Osteocyte (in vitro differentiated cells): ENCODE data around the gene NFIA. TPM values are rescaled to one million over a fixed set of nuclear protein-coding genes. Genes with fewer than 3 reads are reported as not detected.

Experiments used
- DNase-seq: peaks from one replicate; pipeline ENCODE4 v3.0.0; 2021; ENCODE audit warnings: mixed read lengths; ENCODE audit not compliant: unreplicated experiment; ENCODE audit errors: extremely low spot score
- H3K27ac Mint-ChIP-seq: one replicate; pipeline ENCODE4 v1.8.0; 2021; ENCODE audit warnings: mild to moderate bottlenecking, mixed read lengths; ENCODE audit not compliant: unreplicated experiment
- H3K27me3 Mint-ChIP-seq: one replicate; pipeline ENCODE4 v1.8.0; 2021; ENCODE audit warnings: mixed read lengths; ENCODE audit not compliant: unreplicated experiment
- H3K36me3 Mint-ChIP-seq: one replicate; pipeline ENCODE4 v1.8.0; 2021; ENCODE audit warnings: mixed read lengths; ENCODE audit not compliant: unreplicated experiment
- H3K4me1 Mint-ChIP-seq: one replicate; pipeline ENCODE4 v1.8.0; 2021; ENCODE audit warnings: mixed read lengths; ENCODE audit not compliant: unreplicated experiment
- H3K4me3 Mint-ChIP-seq: one replicate; pipeline ENCODE4 v1.8.0; 2021; ENCODE audit warnings: mild to moderate bottlenecking, moderate library complexity, mixed read lengths; ENCODE audit not compliant: unreplicated experiment
- H3K9me3 Mint-ChIP-seq: one replicate; pipeline ENCODE4 v1.8.0; 2021; ENCODE audit warnings: mixed read lengths; ENCODE audit not compliant: unreplicated experiment
- total RNA-seq: library from RNA; stranded (reverse); gene quantifications from 2 replicates; pipeline ENCODE4 v1.2.1, GENCODE V29; 2021
- TF ChIP-seq, protein P1 (sequence below): fragments of 200-600 bp; sonication (generic); IDR thresholded peaks from 2 replicates; pipeline ENCODE4 v1.5.0; 2021; ENCODE audit warnings: antibody characterized with exemption, mild to moderate bottlenecking, moderate library complexity

NFIA gene
- total RNA-seq, 1 donor from 2014 or later: 46.7 TPM

DNA sequence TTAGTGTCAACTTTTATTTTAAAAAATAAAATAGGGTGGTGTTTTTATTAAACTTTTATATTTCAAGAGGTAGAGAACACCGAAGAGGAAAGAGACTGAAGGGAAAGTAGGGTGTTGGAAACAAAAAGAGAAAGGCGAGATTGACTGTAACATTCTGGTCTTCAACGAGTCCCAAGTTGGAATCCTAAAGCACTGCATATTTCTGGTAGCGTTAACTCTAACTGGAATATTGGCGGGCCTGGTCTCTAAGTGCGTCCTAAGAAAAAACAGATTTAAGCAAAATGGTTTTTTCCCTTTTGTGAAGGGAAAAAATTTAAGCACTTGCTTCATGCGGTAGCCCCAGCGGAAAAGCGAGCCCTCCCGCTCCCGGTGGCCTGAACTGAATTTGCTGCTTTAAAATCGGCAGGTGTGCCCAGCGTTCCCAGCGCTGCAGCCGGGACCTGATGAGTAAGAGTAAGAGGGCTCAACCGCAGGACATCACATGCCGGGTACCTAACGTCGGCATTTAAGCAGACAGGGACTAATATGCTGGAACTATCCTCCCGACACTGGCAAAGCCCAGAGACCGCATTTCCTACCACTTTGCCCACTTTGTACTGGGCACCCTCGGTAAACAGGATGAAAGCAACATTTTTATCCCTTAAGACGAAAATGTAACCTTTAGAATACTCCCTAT lies 30.5 kb upstream of the NFIA start:
- Mint-ChIP-seq H3K9me3 (no peaks in the 10 kb centered on the region), H3K36me3 (no peaks in the 10 kb centered on the region), H3K27ac (no peak overlapping the region), H3K4me1 (peaks cover 37% of the 10 kb centered on the region), H3K4me3 (no peak overlapping the region), H3K27me3 (peaks cover 15% of the 10 kb centered on the region)
- TF ChIP-seq, protein P1, sequence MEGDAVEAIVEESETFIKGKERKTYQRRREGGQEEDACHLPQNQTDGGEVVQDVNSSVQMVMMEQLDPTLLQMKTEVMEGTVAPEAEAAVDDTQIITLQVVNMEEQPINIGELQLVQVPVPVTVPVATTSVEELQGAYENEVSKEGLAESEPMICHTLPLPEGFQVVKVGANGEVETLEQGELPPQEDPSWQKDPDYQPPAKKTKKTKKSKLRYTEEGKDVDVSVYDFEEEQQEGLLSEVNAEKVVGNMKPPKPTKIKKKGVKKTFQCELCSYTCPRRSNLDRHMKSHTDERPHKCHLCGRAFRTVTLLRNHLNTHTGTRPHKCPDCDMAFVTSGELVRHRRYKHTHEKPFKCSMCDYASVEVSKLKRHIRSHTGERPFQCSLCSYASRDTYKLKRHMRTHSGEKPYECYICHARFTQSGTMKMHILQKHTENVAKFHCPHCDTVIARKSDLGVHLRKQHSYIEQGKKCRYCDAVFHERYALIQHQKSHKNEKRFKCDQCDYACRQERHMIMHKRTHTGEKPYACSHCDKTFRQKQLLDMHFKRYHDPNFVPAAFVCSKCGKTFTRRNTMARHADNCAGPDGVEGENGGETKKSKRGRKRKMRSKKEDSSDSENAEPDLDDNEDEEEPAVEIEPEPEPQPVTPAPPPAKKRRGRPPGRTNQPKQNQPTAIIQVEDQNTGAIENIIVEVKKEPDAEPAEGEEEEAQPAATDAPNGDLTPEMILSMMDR: no peak
- no peak for DNase-seq

DNA sequence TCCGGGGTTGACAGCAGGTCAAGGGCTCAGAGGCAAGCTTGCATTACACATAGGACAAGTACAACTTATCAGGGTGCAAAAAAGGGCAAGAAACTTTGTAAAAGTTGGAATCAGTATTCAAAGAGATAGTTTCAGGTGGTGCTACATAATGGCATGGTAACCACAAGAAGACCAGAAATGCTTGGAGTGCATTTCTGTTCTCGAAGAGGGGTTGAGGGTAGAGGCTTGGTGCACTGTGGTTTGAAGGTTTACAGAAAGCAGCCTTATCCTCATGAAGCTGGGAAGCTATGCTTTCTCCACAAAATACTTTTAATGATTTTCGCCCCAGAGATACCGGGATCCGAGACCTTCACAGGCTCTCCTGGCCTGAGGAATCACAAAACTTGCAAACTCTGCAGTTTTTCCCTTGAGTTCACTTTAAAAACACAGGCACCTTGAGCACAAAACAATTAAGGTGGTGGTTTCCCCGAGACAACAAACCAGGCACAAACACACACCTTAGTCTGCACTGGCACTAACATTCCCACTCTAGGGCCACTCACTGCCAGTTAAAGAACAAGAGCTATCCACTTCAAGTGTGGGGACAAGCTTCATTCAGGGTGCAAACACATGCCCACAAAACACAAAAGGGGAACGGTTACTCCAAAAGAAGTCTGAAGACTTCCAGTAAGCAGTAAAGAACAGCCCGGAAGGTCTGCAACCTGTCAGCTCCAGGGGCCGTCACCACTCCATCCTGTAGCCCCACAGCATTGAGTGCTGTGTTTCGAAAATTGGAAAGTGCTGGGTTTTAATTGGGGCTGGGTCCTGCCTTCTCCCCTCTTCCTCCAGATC lies 29.8 kb upstream of the NFIA start:
- peaks cover 38% of the 10 kb centered on the region for H3K4me1 Mint-ChIP-seq
- no peaks in the 10 kb centered on the region for H3K9me3 Mint-ChIP-seq
- H3K4me3 Mint-ChIP-seq: no peak overlapping the region
- TF ChIP-seq, protein P1: no peak
- no peaks in the 10 kb centered on the region for H3K36me3 Mint-ChIP-seq
- H3K27ac Mint-ChIP-seq: no peak overlapping the region
- H3K27me3 Mint-ChIP-seq: peaks cover 15% of the 10 kb centered on the region
- DNase-seq: no peak

DNA sequence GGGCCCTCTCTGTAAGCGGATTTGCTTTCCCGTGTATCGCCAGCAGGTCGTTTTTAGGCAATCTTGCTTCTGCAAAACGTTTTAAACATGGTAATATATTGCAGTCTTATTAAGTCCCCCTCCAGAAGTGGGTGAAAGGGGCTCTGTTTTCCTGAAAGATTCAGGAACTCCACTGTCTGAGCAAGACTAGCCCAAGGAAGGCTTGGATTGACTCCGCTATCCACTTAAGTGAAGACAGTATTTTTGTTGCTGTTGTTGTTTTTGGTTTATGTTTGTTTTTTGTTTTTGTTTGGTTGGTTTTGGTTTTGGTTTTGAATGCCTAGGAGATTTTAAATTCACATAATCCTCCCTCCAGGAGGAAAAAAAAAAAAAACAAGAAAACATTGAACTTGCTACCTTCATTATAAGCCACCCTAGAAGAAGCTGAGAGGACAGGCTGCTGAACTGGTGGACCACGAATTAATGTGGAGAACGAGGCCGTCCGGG lies 29.1 kb upstream of the NFIA start:
- H3K27ac Mint-ChIP-seq: no peak overlapping the region
- H3K4me3 Mint-ChIP-seq: peak overlapping the region; percentile 63
- TF ChIP-seq, protein P1: no peak
- H3K9me3 Mint-ChIP-seq: no peaks in the 10 kb centered on the region
- H3K27me3 Mint-ChIP-seq: peaks cover 15% of the 10 kb centered on the region
- no peaks in the 10 kb centered on the region for H3K36me3 Mint-ChIP-seq
- H3K4me1 Mint-ChIP-seq: peaks cover 42% of the 10 kb centered on the region
- no peak for DNase-seq

DNA sequence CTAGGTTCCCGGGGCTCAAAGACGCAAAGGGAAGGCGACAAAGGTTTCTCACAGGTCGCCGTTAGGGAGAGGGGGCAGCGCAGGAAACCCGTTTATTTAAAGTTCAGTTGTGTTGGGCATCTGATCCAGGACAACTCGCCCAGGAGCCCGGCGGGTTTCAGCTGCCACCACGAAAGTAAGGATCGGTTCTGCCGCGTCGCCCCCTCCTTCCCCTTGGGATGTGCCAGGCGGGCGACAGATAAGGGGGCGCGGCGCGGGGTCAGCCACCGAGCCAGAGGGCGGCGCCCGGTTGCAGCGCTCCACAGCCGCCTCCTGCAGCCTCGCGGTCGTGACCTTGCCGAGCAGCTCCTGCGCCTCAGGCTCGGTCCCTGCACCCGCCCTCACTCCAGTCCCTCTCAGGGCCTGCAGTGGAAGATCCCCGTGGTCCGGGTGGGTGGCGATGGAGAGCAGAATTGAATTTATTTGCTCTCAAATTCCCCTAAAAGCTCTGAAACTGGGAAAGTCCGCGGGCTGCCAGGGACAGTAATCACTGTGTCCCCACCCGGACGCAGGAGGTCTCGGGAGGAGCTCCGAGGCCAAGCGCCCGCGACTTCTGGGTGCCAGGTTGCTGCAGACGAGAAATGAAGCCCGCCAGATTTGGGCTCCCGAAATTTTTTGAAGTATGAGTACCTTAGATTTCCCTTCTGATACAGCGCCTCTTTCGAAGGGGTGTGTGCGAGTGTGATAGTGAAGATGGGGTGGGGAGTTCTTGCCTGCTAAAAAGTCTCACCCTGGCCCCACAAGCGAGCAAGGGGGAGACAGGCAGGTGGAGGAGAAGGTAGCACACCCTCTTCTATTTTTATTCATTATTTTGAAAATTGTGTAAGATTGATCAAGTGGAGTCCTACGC lies 28.4 kb upstream of the NFIA start:
- Mint-ChIP-seq H3K27ac (no peak overlapping the region), H3K36me3 (no peaks in the 10 kb centered on the region), H3K4me1 (peaks cover 42% of the 10 kb centered on the region), H3K9me3 (no peaks in the 10 kb centered on the region), H3K27me3 (peaks cover 15% of the 10 kb centered on the region), H3K4me3 (peak overlapping the region; percentile 63)
- DNase-seq: no peak
- TF ChIP-seq, protein P1: peak; percentile 12
